Neuronal stem cell (in vitro differentiated cells): ENCODE results near the gene USP12.

Experiments
- DNase-seq: peaks from one replicate; pipeline ENCODE4 v3.0.0-alpha.2; 2013; ENCODE audit warnings: low spot score
- H2AFZ ChIP-seq: one replicate; pipeline ENCODE4 v1.6.1; 2013; ENCODE audit warnings: mild to moderate bottlenecking, low read length, inconsistent platforms
- H2AK5ac ChIP-seq: 2 replicates; pipeline ENCODE4 v1.6.1; 2013; ENCODE audit warnings: low read depth, mild to moderate bottlenecking, inconsistent platforms, low read length, moderate library complexity, mixed read lengths
- H2BK120ac ChIP-seq: 2 replicates; pipeline ENCODE4 v1.6.1; 2013; ENCODE audit warnings: low read depth, mild to moderate bottlenecking, inconsistent platforms, low read length, moderate library complexity, mixed read lengths
- H2BK12ac ChIP-seq: one replicate; pipeline ENCODE4 v1.6.1; 2013; ENCODE audit warnings: low read length, inconsistent platforms
- H2BK15ac ChIP-seq: 2 replicates; pipeline ENCODE4 v1.6.1; 2013; ENCODE audit warnings: mild to moderate bottlenecking, low read length, inconsistent platforms, mixed read lengths
- H2BK5ac ChIP-seq: one replicate; pipeline ENCODE4 v1.6.1; 2013; ENCODE audit warnings: inconsistent platforms, mild to moderate bottlenecking, low read length, moderate library complexity
- H3K14ac ChIP-seq: one replicate; pipeline ENCODE4 v1.6.1; 2013; ENCODE audit warnings: low read length, inconsistent platforms
- H3K18ac ChIP-seq: 2 replicates; pipeline ENCODE4 v1.6.1; 2013; ENCODE audit warnings: low read length, inconsistent platforms
- H3K23ac ChIP-seq: 2 replicates; pipeline ENCODE4 v1.6.1; 2013; ENCODE audit warnings: low read depth, mild to moderate bottlenecking, mixed read lengths, low read length, inconsistent platforms; ENCODE audit not compliant: poor library complexity
- H3K27ac ChIP-seq: replicated peaks from 3 replicates; pipeline ENCODE4 v1.5.1; 2013; ENCODE audit warnings: low read length, inconsistent platforms
- H3K27me3 ChIP-seq, 3 experiments: 2 replicates each; pipeline ENCODE4 v1.6.1; 2013; ENCODE audit warnings: low read length in 3 of 3, mild to moderate bottlenecking in 2 of 3, inconsistent platforms in 1 of 3, low read depth in 1 of 3, mixed read lengths in 1 of 3, moderate library complexity in 1 of 3; ENCODE audit not compliant: control insufficient read depth in 3 of 3, insufficient read depth in 3 of 3
- H3K36me3 ChIP-seq, 2 donors: replicated peaks in 1 of 2; 2 replicates each; pipeline ENCODE4 v1.6.1; 2013; ENCODE audit warnings: low read length in 2 of 2; ENCODE audit not compliant: control insufficient read depth in 2 of 2, insufficient read depth in 2 of 2
- H3K4ac ChIP-seq: 2 replicates; pipeline ENCODE4 v1.6.1; 2013; ENCODE audit warnings: inconsistent platforms, mild to moderate bottlenecking, low read length, moderate library complexity
- H3K4me1 ChIP-seq, 2 donors: 1 replicate in 1 of 2; 2 replicates in 1 of 2; pipeline ENCODE4 v1.6.1; 2013; ENCODE audit warnings: low read length in 2 of 2, low read depth in 1 of 2; ENCODE audit not compliant: control insufficient read depth in 2 of 2, insufficient read depth in 1 of 2
- H3K4me2 ChIP-seq: one replicate; pipeline ENCODE4 v1.6.1; 2013; ENCODE audit warnings: mild to moderate bottlenecking, low read length, inconsistent platforms; ENCODE audit not compliant: insufficient read depth, poor library complexity, severe bottlenecking
- H3K4me3 ChIP-seq, 2 donors: 2 replicates each; pipeline ENCODE4 v1.5.1; 2013; ENCODE audit warnings: low read length in 2 of 2, mild to moderate bottlenecking in 2 of 2, inconsistent platforms in 1 of 2, moderate library complexity in 1 of 2
- H3K79me1 ChIP-seq: one replicate; pipeline ENCODE4 v1.6.1; 2013; ENCODE audit warnings: low read depth, mild to moderate bottlenecking, inconsistent platforms, low read length, moderate library complexity
- H3K9ac ChIP-seq: one replicate; pipeline ENCODE4 v1.6.1; 2013; ENCODE audit warnings: mild to moderate bottlenecking, low read depth, low read length, inconsistent platforms; ENCODE audit not compliant: poor library complexity
- H3K9me3 ChIP-seq, 2 donors: replicated peaks in 1 of 2; 2 replicates each; pipeline versions ENCODE3 to v1.6.1; 2013; ENCODE audit warnings: low read length in 2 of 2, mild to moderate bottlenecking in 2 of 2, inconsistent platforms in 1 of 2, low read depth in 1 of 2, mixed read lengths in 1 of 2, moderate library complexity in 1 of 2; ENCODE audit not compliant: control insufficient read depth in 2 of 2, insufficient read depth in 1 of 2
- H4K8ac ChIP-seq: one replicate; pipeline ENCODE4 v1.6.1; 2013; ENCODE audit warnings: low read depth, mild to moderate bottlenecking, inconsistent platforms, low read length, moderate library complexity
- H4K91ac ChIP-seq: one replicate; pipeline ENCODE4 v1.6.1; 2013; ENCODE audit warnings: low read length, low read depth, mild to moderate bottlenecking, inconsistent platforms; ENCODE audit not compliant: poor library complexity
- WGBS, 2 donors: extraction: QIAGEN DNeasy Blood & Tissue Kit; methylation state at CpG; one replicate each; pipeline ENCODE4 v1.1.7; 2013; ENCODE audit warnings: missing lambda C conversion rate in 2 of 2, mixed read lengths in 1 of 2; ENCODE audit not compliant: insufficient read length in 2 of 2, insufficient replicate concordance in 1 of 2; ENCODE audit errors: extremely low coverage in 2 of 2; 5-methylcytosine and 5-hydroxymethylcytosine counted together

USP12 gene

GRCh38 chr13:27203854-27204253 is 32.2 kb upstream of the USP12 start:
- no peak overlapping the region for H3K9ac ChIP-seq
- H3K4me1 ChIP-seq = no peaks in the 10 kb centered on the region
- H3K14ac ChIP-seq = no peak overlapping the region
- no peak overlapping the region for H2BK120ac ChIP-seq
- no peak overlapping the region for H4K91ac ChIP-seq
- H3K9me3 ChIP-seq = peaks cover 0 to under 1% of the 10 kb centered on the region in 2 donors
- DNase-seq = no peak
- no peak overlapping the region for H3K4me2 ChIP-seq
- no peak overlapping the region for H2BK15ac ChIP-seq
- H3K36me3 ChIP-seq = no peaks in the 10 kb centered on the region
- no peak overlapping the region for H2BK12ac ChIP-seq
- no peak overlapping the region for H3K4me3 ChIP-seq
- H3K27me3 ChIP-seq = no peaks in the 10 kb centered on the region
- H2BK5ac ChIP-seq = no peak overlapping the region
- H3K4ac ChIP-seq = no peak overlapping the region
- H3K79me1 ChIP-seq = no peaks in the 10 kb centered on the region
- H2AK5ac ChIP-seq = no peak overlapping the region
- no peak overlapping the region for H2AFZ ChIP-seq
- H4K8ac ChIP-seq = no peak overlapping the region
- no peak overlapping the region for H3K27ac ChIP-seq
- H3K18ac ChIP-seq = no peak overlapping the region
- no CpG with 5 or more reads among the region's 3 CpGs for WGBS, 2 donors
- no peak overlapping the region for H3K23ac ChIP-seq

GRCh38 chr13:27203186-27203585 is 31.6 kb upstream of the USP12 start:
- no peak overlapping the region for H2AFZ ChIP-seq
- H3K79me1 ChIP-seq = no peaks in the 10 kb centered on the region
- H2BK5ac ChIP-seq = no peak overlapping the region
- H3K27ac ChIP-seq = no peak overlapping the region
- no peak overlapping the region for H4K91ac ChIP-seq
- no peak overlapping the region for H3K4ac ChIP-seq
- H3K9me3 ChIP-seq = no peaks in the 10 kb centered on the region
- no peak overlapping the region for H3K4me3 ChIP-seq
- no peak overlapping the region for H3K14ac ChIP-seq
- WGBS, 2 donors = no CpG with 5 or more reads among the region's 4 CpGs
- no peaks in the 10 kb centered on the region for H3K4me1 ChIP-seq
- no peaks in the 10 kb centered on the region for H3K36me3 ChIP-seq
- H2AK5ac ChIP-seq = no peak overlapping the region
- H3K18ac ChIP-seq = no peak overlapping the region
- DNase-seq = no peak
- H2BK12ac ChIP-seq = no peak overlapping the region
- H2BK120ac ChIP-seq = no peak overlapping the region
- H4K8ac ChIP-seq = no peak overlapping the region
- H2BK15ac ChIP-seq = no peak overlapping the region
- H3K4me2 ChIP-seq = no peak overlapping the region
- H3K27me3 ChIP-seq = no peaks in the 10 kb centered on the region
- H3K23ac ChIP-seq = no peak overlapping the region
- H3K9ac ChIP-seq = no peak overlapping the region

- Histone ChIP-seq H3K18ac (no peak overlapping the region), H3K9me3 (peaks cover 0 to 5% of the 10 kb centered on the region in 2 donors), H3K4me2 (no peak overlapping the region), H3K4me3 (no peak overlapping the region), H2BK15ac (no peak overlapping the region), H2AFZ (no peak overlapping the region), H3K36me3 (no peaks in the 10 kb centered on the region), H2BK5ac (no peak overlapping the region), H4K8ac (no peak overlapping the region), H3K27me3 (no peaks in the 10 kb centered on the region), H3K9ac (no peak overlapping the region), H3K4ac (no peak overlapping the region), H3K4me1 (no peaks in the 10 kb centered on the region), H2BK120ac (no peak overlapping the region), H3K23ac (no peak overlapping the region), H2AK5ac (no peak overlapping the region), H2BK12ac (no peak overlapping the region), H3K14ac (no peak overlapping the region), H3K27ac (no peak overlapping the region), H3K79me1 (no peaks in the 10 kb centered on the region), H4K91ac (no peak overlapping the region)
- no peak for DNase-seq
- no CpG with 5 or more reads among the region's 1 CpG for WGBS, 2 donors
Measured at GRCh38 chr13:27201661-27202060, 30.1 kb upstream of the USP12 start.

GRCh38 chr13:27200413-27201070 is 28.9 kb upstream of the USP12 start:
- Histone ChIP-seq H3K36me3 (no peaks in the 10 kb centered on the region), H3K27ac (no peak overlapping the region), H2BK12ac (no peak overlapping the region), H2AK5ac (no peak overlapping the region), H2BK15ac (no peak overlapping the region), H3K79me1 (no peaks in the 10 kb centered on the region), H3K4me1 (peaks cover under 1 to 1% of the 10 kb centered on the region in 2 donors), H3K23ac (no peak overlapping the region), H4K8ac (no peak overlapping the region), H2AFZ (no peak overlapping the region), H3K4me2 (no peak overlapping the region), H3K18ac (no peak overlapping the region), H3K9ac (no peak overlapping the region), H3K9me3 (peaks cover 0 to 5% of the 10 kb centered on the region in 2 donors), H3K4ac (no peak overlapping the region), H4K91ac (no peak overlapping the region), H2BK5ac (no peak overlapping the region), H2BK120ac (no peak overlapping the region), H3K27me3 (no peaks in the 10 kb centered on the region), H3K4me3 (no peak overlapping the region), H3K14ac (no peak overlapping the region)
- WGBS, 2 donors = no CpG with 5 or more reads among the region's 1 CpG
- no peak for DNase-seq
